ENCODE results near the gene SLC2A13.

The SLC2A13 gene

GRCh38 chr12:39990122-39991101 is 115.5 kb downstream of the SLC2A13 start:
- DNase-seq = peak; percentile 5

GRCh38 chr12:39989501-39989900 is 116.4 kb downstream of the SLC2A13 start:
- DNase-seq = no peak

GRCh38 chr12:39988574-39988973 is 117.3 kb downstream of the SLC2A13 start:
- no peak for DNase-seq

- DNase-seq = no peak
Measured at GRCh38 chr12:39986674-39987073, 119.2 kb downstream of the SLC2A13 start.

GRCh38 chr12:39984670-39985069 is 121.2 kb downstream of the SLC2A13 start:
- DNase-seq = no peak

GRCh38 chr12:39975374-39975918 is 130.4 kb downstream of the SLC2A13 start:
- no peak for DNase-seq

GRCh38 chr12:39972119-39972518 is 133.8 kb downstream of the SLC2A13 start:
- no peak for DNase-seq

GRCh38 chr12:39971348-39971747 is 134.5 kb downstream of the SLC2A13 start:
- no peak for DNase-seq

GRCh38 chr12:39966721-39967120 is 139.2 kb downstream of the SLC2A13 start:
- no peak for DNase-seq

- no peak for DNase-seq
Measured at GRCh38 chr12:39966256-39966655, 139.6 kb downstream of the SLC2A13 start.

- no peak for DNase-seq
Measured at GRCh38 chr12:39959467-39959866, 146.4 kb downstream of the SLC2A13 start.

GRCh38 chr12:39959031-39959430 is 146.8 kb downstream of the SLC2A13 start:
- no peak for DNase-seq

GRCh38 chr12:39958377-39958776 is 147.5 kb downstream of the SLC2A13 start:
- no peak for DNase-seq

- DNase-seq = no peak
Measured at GRCh38 chr12:39956725-39957124, 149.2 kb downstream of the SLC2A13 start.

- DNase-seq = no peak
Measured at GRCh38 chr12:39946361-39947280, 159.3 kb downstream of the SLC2A13 start.

- no peak for DNase-seq
Measured at GRCh38 chr12:39937119-39937518, 168.8 kb downstream of the SLC2A13 start.

- no peak for DNase-seq
Measured at GRCh38 chr12:39935839-39936238, 170.0 kb downstream of the SLC2A13 start.

GRCh38 chr12:39935275-39935674 is 170.6 kb downstream of the SLC2A13 start:
- no peak for DNase-seq

- no peak for DNase-seq
Measured at GRCh38 chr12:39931857-39932256, 174.0 kb downstream of the SLC2A13 start.

GRCh38 chr12:39931231-39931630 is 174.7 kb downstream of the SLC2A13 start:
- DNase-seq = no peak

- DNase-seq = no peak
Measured at GRCh38 chr12:39930101-39930500, 175.8 kb downstream of the SLC2A13 start.

- no peak for DNase-seq
Measured at GRCh38 chr12:39928181-39928899, 177.5 kb downstream of the SLC2A13 start.

GRCh38 chr12:39923364-39923763 is 182.5 kb downstream of the SLC2A13 start:
- DNase-seq = no peak

Data from KG1 (cell line).